Activated CD4-positive, alpha-beta T cell treated with anti-CD3 and anti-CD28 coated beads, Interleukin-2, amount 10 ng/mL, durations not matched to agents 24 days and 14 days (primary cell): ENCODE data around the gene BAZ1A. TPM values are rescaled to one million over a fixed set of nuclear protein-coding genes. Genes with fewer than 3 reads are reported as not detected.

ENCODE experiments used
- DNase-seq: peaks from one replicate; pipeline ENCODE4 v3.0.0; 2022
- H3K27ac Mint-ChIP-seq: one replicate; pipeline ENCODE4 v1.8.0; 2022; ENCODE audit warnings: mild to moderate bottlenecking, mixed read lengths
- H3K27me3 Mint-ChIP-seq: one replicate; pipeline ENCODE4 v1.8.0; 2022; ENCODE audit warnings: mixed read lengths
- H3K36me3 Mint-ChIP-seq: one replicate; pipeline ENCODE4 v1.8.0; 2022; ENCODE audit warnings: low read depth, mild to moderate bottlenecking, mixed read lengths
- H3K4me1 Mint-ChIP-seq: one replicate; pipeline ENCODE4 v1.8.0; 2021; ENCODE audit warnings: mixed read lengths
- H3K4me3 Mint-ChIP-seq: one replicate; pipeline ENCODE4 v1.8.0; 2022; ENCODE audit warnings: mild to moderate bottlenecking, moderate library complexity, mixed read lengths
- H3K9me3 Mint-ChIP-seq: one replicate; pipeline ENCODE4 v1.8.0; 2021; ENCODE audit warnings: mixed read lengths
- intact Hi-C: fragments of 100-400 bp; cut with micrococcal nuclease; formaldehyde crosslinking; loops from one replicate; pipeline ENCODE4 v1.15.1; 2023
- total RNA-seq: library from RNA; stranded (reverse); gene quantifications from 2 replicates; pipeline ENCODE4 v1.2.3, GENCODE V29; 2022

BAZ1A gene, protein sequence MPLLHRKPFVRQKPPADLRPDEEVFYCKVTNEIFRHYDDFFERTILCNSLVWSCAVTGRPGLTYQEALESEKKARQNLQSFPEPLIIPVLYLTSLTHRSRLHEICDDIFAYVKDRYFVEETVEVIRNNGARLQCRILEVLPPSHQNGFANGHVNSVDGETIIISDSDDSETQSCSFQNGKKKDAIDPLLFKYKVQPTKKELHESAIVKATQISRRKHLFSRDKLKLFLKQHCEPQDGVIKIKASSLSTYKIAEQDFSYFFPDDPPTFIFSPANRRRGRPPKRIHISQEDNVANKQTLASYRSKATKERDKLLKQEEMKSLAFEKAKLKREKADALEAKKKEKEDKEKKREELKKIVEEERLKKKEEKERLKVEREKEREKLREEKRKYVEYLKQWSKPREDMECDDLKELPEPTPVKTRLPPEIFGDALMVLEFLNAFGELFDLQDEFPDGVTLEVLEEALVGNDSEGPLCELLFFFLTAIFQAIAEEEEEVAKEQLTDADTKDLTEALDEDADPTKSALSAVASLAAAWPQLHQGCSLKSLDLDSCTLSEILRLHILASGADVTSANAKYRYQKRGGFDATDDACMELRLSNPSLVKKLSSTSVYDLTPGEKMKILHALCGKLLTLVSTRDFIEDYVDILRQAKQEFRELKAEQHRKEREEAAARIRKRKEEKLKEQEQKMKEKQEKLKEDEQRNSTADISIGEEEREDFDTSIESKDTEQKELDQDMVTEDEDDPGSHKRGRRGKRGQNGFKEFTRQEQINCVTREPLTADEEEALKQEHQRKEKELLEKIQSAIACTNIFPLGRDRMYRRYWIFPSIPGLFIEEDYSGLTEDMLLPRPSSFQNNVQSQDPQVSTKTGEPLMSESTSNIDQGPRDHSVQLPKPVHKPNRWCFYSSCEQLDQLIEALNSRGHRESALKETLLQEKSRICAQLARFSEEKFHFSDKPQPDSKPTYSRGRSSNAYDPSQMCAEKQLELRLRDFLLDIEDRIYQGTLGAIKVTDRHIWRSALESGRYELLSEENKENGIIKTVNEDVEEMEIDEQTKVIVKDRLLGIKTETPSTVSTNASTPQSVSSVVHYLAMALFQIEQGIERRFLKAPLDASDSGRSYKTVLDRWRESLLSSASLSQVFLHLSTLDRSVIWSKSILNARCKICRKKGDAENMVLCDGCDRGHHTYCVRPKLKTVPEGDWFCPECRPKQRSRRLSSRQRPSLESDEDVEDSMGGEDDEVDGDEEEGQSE (N-terminal part only)
- total RNA-seq: 89.7 TPM in 2 replicates

DNA sequence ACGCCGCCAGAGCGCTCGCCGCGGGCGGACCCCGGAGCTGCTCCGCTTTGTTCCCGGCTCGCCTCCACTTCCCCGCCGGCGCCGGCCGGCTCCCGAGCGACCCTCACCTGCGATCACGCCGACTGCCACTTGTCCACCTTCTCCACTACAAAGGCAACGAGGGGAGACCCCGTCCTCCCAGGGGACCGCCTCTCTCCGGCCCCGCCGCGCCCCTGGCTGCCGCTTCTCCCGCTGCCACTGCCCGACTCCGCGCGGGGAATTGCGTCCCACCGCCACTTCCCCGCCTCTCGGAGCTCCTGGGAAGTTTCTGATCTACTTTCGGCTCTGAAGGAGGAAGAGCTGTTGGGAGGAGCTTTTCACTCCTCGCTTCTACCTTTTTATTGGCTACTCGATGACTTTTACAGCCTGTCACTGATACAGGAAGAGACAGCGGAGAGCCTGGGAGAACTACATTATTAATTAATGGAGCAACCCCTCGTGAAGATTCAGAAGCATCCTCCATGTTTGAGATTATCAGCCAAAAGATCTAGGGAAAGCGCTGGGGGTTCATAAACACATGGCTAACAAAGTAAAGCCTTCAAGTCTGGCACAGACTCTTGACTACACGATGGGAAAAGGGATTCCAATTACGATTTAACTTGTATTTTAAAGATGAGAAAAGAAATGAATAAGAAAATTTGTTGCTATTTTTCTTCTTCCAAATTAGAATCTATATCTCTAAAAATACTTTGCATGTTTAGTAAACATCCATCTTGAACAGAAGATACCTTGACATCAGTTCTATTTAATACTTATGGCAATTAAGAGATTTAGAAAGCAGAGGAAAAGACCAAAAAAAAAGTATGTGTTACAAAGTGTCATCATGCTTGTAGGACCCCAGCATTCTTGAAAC lies at the start of gene BAZ1A:
TSS of gene BAZ1A (minus strand) at position 330 of the 892 bp plus-strand sequence. CDS start 756 bp downstream, outside the sequence.
- intact Hi-C loops: loop anchor here (2.0 to 10.0 kb wide), 3 partner anchors 56 to 542 kb away; partner anchors contain the start of gene PSMA6
- no peaks in the 10 kb centered on the region for H3K9me3 Mint-ChIP-seq
- H3K27ac Mint-ChIP-seq: peak within 1 kb of the TSS; percentile 100
- DNase-seq: peak; percentile 85
- H3K4me3 Mint-ChIP-seq: peak within 1 kb of the TSS; percentile 100
- no peaks in the 10 kb centered on the region for H3K27me3 Mint-ChIP-seq
- H3K36me3 Mint-ChIP-seq: peaks cover 28% of the 10 kb centered on the region
- peaks cover 23% of the 10 kb centered on the region for H3K4me1 Mint-ChIP-seq

- peaks cover 5% of the 10 kb centered on the region for H3K9me3 Mint-ChIP-seq
- no peak overlapping the region for H3K4me3 Mint-ChIP-seq
- H3K4me1 Mint-ChIP-seq: peaks cover 2% of the 10 kb centered on the region
- intact Hi-C loops: no loop called here
- peaks cover 3% of the 10 kb centered on the region for H3K36me3 Mint-ChIP-seq
- H3K27ac Mint-ChIP-seq: no peak overlapping the region
- DNase-seq: no peak
- H3K27me3 Mint-ChIP-seq: no peaks in the 10 kb centered on the region
Measured at GRCh38 chr14:34920339-34920738, 45.2 kb upstream of the BAZ1A start.

GRCh38 chr14:34913619-34914018 lies 38.5 kb upstream of the BAZ1A start:
- no peak overlapping the region for H3K27ac Mint-ChIP-seq
- no peaks in the 10 kb centered on the region for H3K27me3 Mint-ChIP-seq
- H3K9me3 Mint-ChIP-seq: no peaks in the 10 kb centered on the region
- no peaks in the 10 kb centered on the region for H3K36me3 Mint-ChIP-seq
- peaks cover 2% of the 10 kb centered on the region for H3K4me1 Mint-ChIP-seq
- no peak overlapping the region for H3K4me3 Mint-ChIP-seq
- intact Hi-C loops: no loop called here
- DNase-seq: no peak

- peaks cover 2% of the 10 kb centered on the region for H3K4me1 Mint-ChIP-seq
- no peak overlapping the region for H3K27ac Mint-ChIP-seq
- H3K36me3 Mint-ChIP-seq: no peaks in the 10 kb centered on the region
- intact Hi-C loops: no loop called here
- H3K9me3 Mint-ChIP-seq: no peaks in the 10 kb centered on the region
- H3K4me3 Mint-ChIP-seq: no peak overlapping the region
- no peak for DNase-seq
- H3K27me3 Mint-ChIP-seq: no peaks in the 10 kb centered on the region
Measured at GRCh38 chr14:34912966-34913365, 37.8 kb upstream of the BAZ1A start.

- DNase-seq: no peak
- Mint-ChIP-seq H3K4me1 (peaks cover 2% of the 10 kb centered on the region), H3K27me3 (no peaks in the 10 kb centered on the region), H3K36me3 (no peaks in the 10 kb centered on the region), H3K4me3 (no peak overlapping the region), H3K9me3 (no peaks in the 10 kb centered on the region), H3K27ac (no peak overlapping the region)
- intact Hi-C loops: no loop called here
Measured at GRCh38 chr14:34912182-34912581, 37.0 kb upstream of the BAZ1A start.

DNA sequence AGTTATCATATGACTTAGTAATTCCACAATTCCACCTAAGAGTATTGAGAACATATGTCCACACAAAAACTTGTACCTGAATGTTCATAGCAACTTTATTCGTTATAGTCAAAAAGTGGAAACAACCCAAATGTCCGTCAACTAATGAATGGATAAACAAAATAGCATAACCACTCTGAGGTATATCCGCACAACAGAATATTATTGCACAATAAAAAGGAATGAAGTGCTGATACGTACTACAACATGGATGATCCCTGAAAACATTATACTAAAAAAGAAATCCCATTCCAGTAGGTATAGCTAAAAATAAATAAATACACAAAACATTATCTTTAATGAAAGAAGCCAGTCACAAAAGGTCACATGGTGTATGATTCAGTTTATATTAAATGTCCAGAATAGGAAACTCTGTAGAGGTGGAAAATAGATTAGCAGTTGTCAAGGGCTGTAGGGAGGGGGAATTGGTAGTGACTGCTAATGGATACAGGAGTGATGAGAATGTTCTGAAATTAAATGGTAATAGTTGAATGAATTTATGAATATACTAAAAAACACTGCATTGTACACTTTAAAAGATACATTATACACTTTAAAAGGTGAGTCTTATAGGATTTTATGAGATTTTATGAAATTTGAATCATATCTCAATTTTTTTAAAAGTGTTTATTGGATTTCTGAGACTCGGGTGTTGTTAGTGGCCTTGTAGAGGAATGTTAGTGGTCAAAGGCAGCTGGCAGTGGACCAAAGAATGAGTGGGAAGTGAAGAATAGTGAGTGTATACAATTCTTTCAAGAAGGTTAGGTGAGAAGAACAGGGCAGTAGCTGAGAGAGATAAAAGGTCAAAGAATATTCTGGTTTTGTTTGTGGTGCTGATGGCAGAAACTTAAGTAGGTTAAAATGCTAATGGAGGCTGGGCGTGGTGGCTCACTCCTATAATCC lies 36.3 kb upstream of the BAZ1A start:
- Mint-ChIP-seq H3K27me3 (no peaks in the 10 kb centered on the region), H3K27ac (no peak overlapping the region), H3K9me3 (no peaks in the 10 kb centered on the region), H3K4me1 (peaks cover 2% of the 10 kb centered on the region), H3K36me3 (no peaks in the 10 kb centered on the region), H3K4me3 (no peak overlapping the region)
- no peak for DNase-seq
- intact Hi-C loops: no loop called here

DNA sequence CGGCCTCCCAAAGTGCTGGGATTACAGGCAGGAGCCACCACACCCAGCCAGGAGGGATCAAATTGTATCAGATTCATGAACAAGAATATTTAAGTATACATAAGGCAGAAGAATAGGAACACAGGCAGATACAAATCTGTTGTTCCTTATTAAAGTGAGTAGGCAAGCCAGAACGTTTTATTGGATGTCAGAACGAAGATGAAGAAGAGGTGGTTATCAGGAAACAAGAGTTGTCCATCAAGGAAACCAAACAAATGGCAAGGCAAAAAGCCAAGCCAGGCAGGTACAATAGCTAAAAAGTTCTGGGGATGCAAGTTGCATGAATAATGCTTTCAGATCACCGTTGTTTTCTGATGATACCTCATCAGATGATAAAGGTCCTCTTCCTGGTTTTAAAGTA lies 31.1 kb upstream of the BAZ1A start:
- no peaks in the 10 kb centered on the region for H3K27me3 Mint-ChIP-seq

GRCh38 chr14:34895277-34895676 lies 20.1 kb upstream of the BAZ1A start:
- Mint-ChIP-seq H3K36me3 (no peaks in the 10 kb centered on the region), H3K4me1 (peaks cover 2% of the 10 kb centered on the region), H3K27ac (no peak overlapping the region), H3K4me3 (no peak overlapping the region), H3K27me3 (no peaks in the 10 kb centered on the region), H3K9me3 (no peaks in the 10 kb centered on the region)
- intact Hi-C loops: no loop called here
- DNase-seq: no peak

More for the DNA sequence above, 31.1 kb upstream of the BAZ1A start:
- H3K9me3 Mint-ChIP-seq: no peaks in the 10 kb centered on the region
- H3K4me1 Mint-ChIP-seq: no peaks in the 10 kb centered on the region
- no peak overlapping the region for H3K4me3 Mint-ChIP-seq
- no peak for DNase-seq
- H3K36me3 Mint-ChIP-seq: no peaks in the 10 kb centered on the region
- intact Hi-C loops: no loop called here
- H3K27ac Mint-ChIP-seq: no peak overlapping the region

DNA sequence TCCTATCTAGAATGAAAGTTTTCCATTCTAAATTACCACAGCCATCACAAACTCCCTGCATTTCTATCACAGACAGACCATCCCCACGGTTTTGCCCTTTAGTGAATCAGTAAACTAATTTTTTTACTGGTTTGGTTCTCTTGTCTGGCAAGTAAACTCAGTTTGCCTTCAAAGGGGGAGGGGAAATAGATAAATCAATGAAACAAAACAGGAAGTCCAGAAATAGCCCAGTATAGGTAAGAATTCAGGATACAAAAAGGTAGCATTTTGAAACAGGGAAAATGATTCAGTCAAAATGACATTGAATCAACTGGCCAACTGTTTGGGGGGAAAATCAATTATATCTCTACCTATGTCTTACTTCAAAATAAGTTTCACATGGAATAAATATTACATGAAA lies 15.8 kb upstream of the BAZ1A start:
- Mint-ChIP-seq H3K27ac (no peak overlapping the region), H3K4me3 (no peak overlapping the region), H3K27me3 (no peaks in the 10 kb centered on the region), H3K9me3 (no peaks in the 10 kb centered on the region), H3K36me3 (no peaks in the 10 kb centered on the region), H3K4me1 (peaks cover 2% of the 10 kb centered on the region)
- DNase-seq: no peak
- intact Hi-C loops: no loop called here

DNA sequence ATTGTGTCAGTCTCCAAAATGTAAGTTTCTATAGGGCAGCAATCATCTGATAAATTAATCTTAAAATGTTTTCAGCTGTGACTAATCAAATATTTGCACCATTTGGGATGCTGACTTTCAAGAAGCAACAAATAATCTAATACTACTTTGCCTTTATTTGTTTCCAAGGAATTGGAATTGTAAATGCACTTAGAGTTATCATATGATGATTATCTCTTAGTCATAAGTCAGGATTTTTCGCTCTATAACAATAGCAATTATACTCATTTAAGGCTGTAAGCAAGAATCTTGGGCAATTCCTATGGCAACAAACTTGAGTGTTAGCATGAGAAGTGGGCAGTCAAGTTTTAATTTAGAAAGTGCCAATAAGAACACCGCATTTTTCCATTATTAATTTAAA lies 13.0 kb upstream of the BAZ1A start:
- Mint-ChIP-seq H3K4me3 (no peak overlapping the region), H3K4me1 (peaks cover 2% of the 10 kb centered on the region), H3K36me3 (no peaks in the 10 kb centered on the region), H3K27me3 (no peaks in the 10 kb centered on the region), H3K27ac (no peak overlapping the region), H3K9me3 (no peaks in the 10 kb centered on the region)
- DNase-seq: no peak
- intact Hi-C loops: no loop called here

- H3K27me3 Mint-ChIP-seq: no peaks in the 10 kb centered on the region
- H3K27ac Mint-ChIP-seq: no peak overlapping the region
- H3K36me3 Mint-ChIP-seq: no peaks in the 10 kb centered on the region
- H3K9me3 Mint-ChIP-seq: no peaks in the 10 kb centered on the region
- intact Hi-C loops: no loop called here
- H3K4me1 Mint-ChIP-seq: no peaks in the 10 kb centered on the region
- H3K4me3 Mint-ChIP-seq: no peak overlapping the region
- no peak for DNase-seq
Measured at GRCh38 chr14:34883954-34884353, 8.8 kb upstream of the BAZ1A start.

- peak; percentile 84 for DNase-seq
- H3K27me3 Mint-ChIP-seq: no peaks in the 10 kb centered on the region
- peak overlapping the region; percentile 100 for H3K4me3 Mint-ChIP-seq
- H3K9me3 Mint-ChIP-seq: no peaks in the 10 kb centered on the region
- intact Hi-C loops: loop anchor here (2.0 to 10.0 kb wide), 5 partner anchors 56 to 542 kb away; partner anchors contain the start of genes PSMA6 and SNX6
- peak overlapping the region; percentile 100 for H3K27ac Mint-ChIP-seq
- peaks cover 32% of the 10 kb centered on the region for H3K36me3 Mint-ChIP-seq
- peaks cover 28% of the 10 kb centered on the region for H3K4me1 Mint-ChIP-seq
Measured at GRCh38 chr14:34874386-34875030, 652 bp downstream of the BAZ1A start.
